ENCODE results near the gene DDX31.
A peak's percentile ranks its signal among the peaks of the same experiment; 100 is the strongest.

Gene DDX31

GRCh38 chr9:132632413-132633129 lies 37.2 kb downstream of the DDX31 start:
- no peak for DNase-seq

GRCh38 chr9:132631685-132632084 lies 38.1 kb downstream of the DDX31 start:
- peak; percentile 70 for DNase-seq

GRCh38 chr9:132631280-132631679 lies 38.5 kb downstream of the DDX31 start:
- DNase-seq: no peak

- DNase-seq: no peak
Observed at GRCh38 chr9:132630811-132631210, 39.0 kb downstream of the DDX31 start.

GRCh38 chr9:132630116-132630515 lies 39.7 kb downstream of the DDX31 start:
- DNase-seq: no peak

GRCh38 chr9:132628746-132629145 lies 41.0 kb downstream of the DDX31 start:
- no peak for DNase-seq

GRCh38 chr9:132627594-132627993 lies 42.2 kb downstream of the DDX31 start:
- DNase-seq: no peak

GRCh38 chr9:132627106-132627505 lies 42.7 kb downstream of the DDX31 start:
- no peak for DNase-seq

- no peak for DNase-seq
Observed at GRCh38 chr9:132626285-132626684, 43.5 kb downstream of the DDX31 start.

GRCh38 chr9:132622159-132622558 lies 47.6 kb downstream of the DDX31 start:
- DNase-seq: peak; percentile 15

- no peak for DNase-seq
Observed at GRCh38 chr9:132616725-132617124, 53.1 kb downstream of the DDX31 start.

- no peak for DNase-seq
Observed at GRCh38 chr9:132615774-132616173, 54.0 kb downstream of the DDX31 start.

GRCh38 chr9:132614324-132614723 lies 55.5 kb downstream of the DDX31 start:
- no peak for DNase-seq

- no peak for DNase-seq
Observed at GRCh38 chr9:132610661-132611060, 59.1 kb downstream of the DDX31 start.

- no peak for DNase-seq
Observed at GRCh38 chr9:132609829-132610228, 60.0 kb downstream of the DDX31 start.

- DNase-seq: no peak
Observed at GRCh38 chr9:132609184-132609583, 60.6 kb downstream of the DDX31 start.

GRCh38 chr9:132606066-132606465 lies 63.7 kb downstream of the DDX31 start:
- DNase-seq: no peak

GRCh38 chr9:132605387-132605786 lies 64.4 kb downstream of the DDX31 start:
- no peak for DNase-seq

GRCh38 chr9:132602207-132602606 lies 67.6 kb downstream of the DDX31 start:
- DNase-seq: no peak

GRCh38 chr9:132600326-132600984 lies 69.3 kb downstream of the DDX31 start:
- no peak for DNase-seq

GRCh38 chr9:132597073-132597775 lies 72.6 kb downstream of the DDX31 start:
- no peak for DNase-seq

- DNase-seq: no peak
Observed at GRCh38 chr9:132596200-132596599, 73.6 kb downstream of the DDX31 start.

- no peak for DNase-seq
Observed at GRCh38 chr9:132595319-132595718, 74.5 kb downstream of the DDX31 start.

- no peak for DNase-seq
Observed at GRCh38 chr9:132594412-132594811, 75.4 kb downstream of the DDX31 start.

All from hematopoietic multipotent progenitor cell treated with erythropoietin and hydrocortisone succinate and interleukin-3 and kit ligand, for 6 days (in vitro differentiated cells).